Measurements from ENCODE around the gene MAST3. TPM values are rescaled to one million over a fixed set of nuclear protein-coding genes. Genes with fewer than 3 reads are reported as not detected.
"Not testable (repeated sequence)": the region's sequence is repeated elsewhere in the genome, so short reads cannot be mapped to it uniquely, and the experiment has no call there.

The MAST3 gene
- total RNA-seq, 2 donors from 2014 or later = 6.1 to 10.8 TPM

DNA sequence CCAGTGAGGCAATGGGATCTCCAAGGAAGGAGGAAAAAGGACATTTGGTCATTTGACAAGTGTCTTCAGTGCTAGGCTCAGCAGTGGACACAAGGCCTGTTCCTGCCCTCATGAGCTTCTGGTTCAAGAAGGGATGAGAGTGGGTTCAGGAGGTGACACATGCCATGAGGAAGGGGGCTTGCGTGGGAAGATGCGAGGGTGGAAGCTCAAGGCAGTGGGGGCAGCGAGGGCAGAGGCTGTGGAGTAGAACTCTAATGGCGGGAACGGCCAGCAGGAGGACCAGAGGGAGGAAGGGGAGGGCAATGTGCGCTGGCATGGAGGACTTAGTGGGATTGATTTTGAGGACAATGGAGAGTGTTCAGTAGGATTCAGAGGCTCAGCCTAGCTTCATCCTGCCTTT lies 58.7 kb downstream of the MAST3 start:
- Histone ChIP-seq H3K4me1 (replicated peaks) (peaks cover 21% of the 10 kb centered on the region), H3K27ac (peak overlapping the region; percentile 61 to 70), H3K36me3 (no peaks in the 10 kb centered on the region), H3K9me3 (no peaks in the 10 kb centered on the region), H3K4me3 (no peak overlapping the region), H3K27me3 (replicated peaks; ENCODE audit: insufficient read depth) (no peaks in the 10 kb centered on the region)
- intact Hi-C loops (cut with DNase I) = loop anchor here (10.0 kb wide), 1 partner anchor 151 kb away; the partner anchor contains the start of gene ARRDC2
- no peak for TF ChIP-seq POLR2AphosphoS5 (IDR thresholded peaks at IDR 0.05)
- TF ChIP-seq, protein P1, sequence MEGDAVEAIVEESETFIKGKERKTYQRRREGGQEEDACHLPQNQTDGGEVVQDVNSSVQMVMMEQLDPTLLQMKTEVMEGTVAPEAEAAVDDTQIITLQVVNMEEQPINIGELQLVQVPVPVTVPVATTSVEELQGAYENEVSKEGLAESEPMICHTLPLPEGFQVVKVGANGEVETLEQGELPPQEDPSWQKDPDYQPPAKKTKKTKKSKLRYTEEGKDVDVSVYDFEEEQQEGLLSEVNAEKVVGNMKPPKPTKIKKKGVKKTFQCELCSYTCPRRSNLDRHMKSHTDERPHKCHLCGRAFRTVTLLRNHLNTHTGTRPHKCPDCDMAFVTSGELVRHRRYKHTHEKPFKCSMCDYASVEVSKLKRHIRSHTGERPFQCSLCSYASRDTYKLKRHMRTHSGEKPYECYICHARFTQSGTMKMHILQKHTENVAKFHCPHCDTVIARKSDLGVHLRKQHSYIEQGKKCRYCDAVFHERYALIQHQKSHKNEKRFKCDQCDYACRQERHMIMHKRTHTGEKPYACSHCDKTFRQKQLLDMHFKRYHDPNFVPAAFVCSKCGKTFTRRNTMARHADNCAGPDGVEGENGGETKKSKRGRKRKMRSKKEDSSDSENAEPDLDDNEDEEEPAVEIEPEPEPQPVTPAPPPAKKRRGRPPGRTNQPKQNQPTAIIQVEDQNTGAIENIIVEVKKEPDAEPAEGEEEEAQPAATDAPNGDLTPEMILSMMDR (IDR thresholded peaks at IDR 0.05) = no peak
- no peak for TF ChIP-seq POLR2A (IDR thresholded peaks at IDR 0.05)
- 86% methylated on average over 6 of the region's 6 CpGs for WGBS
- DNase-seq (ENCODE audit: low spot score) = no peak

DNA sequence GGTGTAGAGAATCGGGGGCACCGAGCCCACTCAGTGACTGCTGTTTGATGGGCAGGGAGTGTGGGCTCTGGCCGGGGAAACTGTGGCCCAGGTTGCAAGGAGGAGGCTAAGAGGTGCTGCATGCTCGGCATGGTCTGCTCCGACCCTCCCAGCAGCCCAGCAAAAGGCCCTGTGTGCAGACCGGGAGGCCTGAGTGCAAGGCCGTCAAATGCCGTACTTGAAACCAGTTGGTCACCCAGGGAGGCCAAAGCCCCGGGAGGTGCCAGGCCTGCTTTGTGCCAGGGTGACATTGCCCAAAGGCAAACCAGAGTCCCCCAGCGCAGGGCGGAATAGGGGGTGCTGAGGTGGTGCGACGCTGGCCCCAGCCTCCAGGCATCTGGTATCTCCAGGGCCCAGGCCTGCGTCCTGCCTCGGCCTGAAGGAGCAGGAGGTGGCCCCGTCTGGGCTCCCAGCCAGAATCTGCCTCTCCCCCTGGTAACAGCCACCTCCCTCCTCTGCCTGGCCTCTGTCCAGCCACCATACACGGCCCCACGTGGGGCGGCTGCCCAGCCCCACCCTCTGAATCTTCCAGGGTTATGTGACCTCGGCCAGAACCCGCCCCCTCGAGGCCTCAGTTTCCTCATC lies 59.4 kb downstream of the MAST3 start:
- H3K27ac ChIP-seq = peak overlapping the region; percentile 61 to 70
- H3K4me3 ChIP-seq = no peak overlapping the region
- no peaks in the 10 kb centered on the region for H3K27me3 ChIP-seq (replicated peaks; ENCODE audit: insufficient read depth)
- whole genome bisulfite sequencing = 24% methylated on average over 21 of the region's 22 CpGs
- peak; percentile 88 for DNase-seq (ENCODE audit: low spot score)
- TF ChIP-seq POLR2AphosphoS5 (IDR thresholded peaks at IDR 0.05) (peak; percentile 65), POLR2A (IDR thresholded peaks at IDR 0.05) (peak; percentile 38)
- TF ChIP-seq, protein P1 (IDR thresholded peaks at IDR 0.05) = no peak
- no peaks in the 10 kb centered on the region for H3K9me3 ChIP-seq
- H3K4me1 ChIP-seq (replicated peaks) = peaks cover 21% of the 10 kb centered on the region
- no peaks in the 10 kb centered on the region for H3K36me3 ChIP-seq
- intact Hi-C loops (cut with DNase I) = loop anchor here (10.0 kb wide), 1 partner anchor 152 kb away; the partner anchor contains the start of gene ARRDC2

DNA sequence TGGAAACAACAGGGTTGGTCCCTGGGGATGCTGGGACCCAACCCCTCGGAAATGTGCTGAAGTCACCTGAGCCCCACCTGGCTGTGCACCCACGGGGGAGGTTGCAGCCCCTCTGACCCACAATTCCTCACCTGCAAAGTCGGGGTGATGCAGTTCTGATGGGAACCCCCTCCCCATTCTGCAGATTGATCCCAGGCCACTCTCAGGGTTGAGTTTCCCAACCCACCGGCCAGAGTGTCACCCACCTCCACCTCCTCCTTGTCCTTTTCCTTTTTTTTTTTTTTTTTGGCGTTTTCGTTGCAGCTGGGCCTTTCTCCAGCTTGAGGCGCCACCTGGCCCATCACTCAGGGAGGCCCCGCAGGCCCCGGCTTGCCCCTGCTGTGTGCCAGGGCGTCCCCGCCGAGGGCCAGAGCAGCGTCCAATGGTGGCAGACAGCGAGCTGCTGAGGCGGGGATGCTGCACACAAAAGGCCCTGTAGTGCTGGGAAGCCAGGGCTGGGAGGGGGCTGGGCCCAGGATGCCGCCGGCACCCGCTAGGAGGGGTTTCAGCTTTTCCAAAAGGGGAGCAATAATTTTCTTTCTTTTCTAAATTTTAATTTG lies 60.0 kb downstream of the MAST3 start:
- Histone ChIP-seq H3K4me3 (no peak overlapping the region), H3K36me3 (no peaks in the 10 kb centered on the region), H3K27me3 (replicated peaks; ENCODE audit: insufficient read depth) (no peaks in the 10 kb centered on the region), H3K9me3 (no peaks in the 10 kb centered on the region), H3K4me1 (replicated peaks) (peaks cover 21% of the 10 kb centered on the region), H3K27ac (peak overlapping the region; percentile 61 to 70)
- peak; percentile 72 for DNase-seq (ENCODE audit: low spot score)
- TF ChIP-seq, protein P1 (IDR thresholded peaks at IDR 0.05) = peak in 1 of 4 experiments; percentile 31
- TF ChIP-seq POLR2A (IDR thresholded peaks at IDR 0.05) (no peak), POLR2AphosphoS5 (IDR thresholded peaks at IDR 0.05) (no peak)
- WGBS = 35% methylated on average over 18 of the region's 18 CpGs
- intact Hi-C loops (cut with DNase I) = loop anchor here (10.0 kb wide), 1 partner anchor 153 kb away; the partner anchor contains the start of gene ARRDC2

DNA sequence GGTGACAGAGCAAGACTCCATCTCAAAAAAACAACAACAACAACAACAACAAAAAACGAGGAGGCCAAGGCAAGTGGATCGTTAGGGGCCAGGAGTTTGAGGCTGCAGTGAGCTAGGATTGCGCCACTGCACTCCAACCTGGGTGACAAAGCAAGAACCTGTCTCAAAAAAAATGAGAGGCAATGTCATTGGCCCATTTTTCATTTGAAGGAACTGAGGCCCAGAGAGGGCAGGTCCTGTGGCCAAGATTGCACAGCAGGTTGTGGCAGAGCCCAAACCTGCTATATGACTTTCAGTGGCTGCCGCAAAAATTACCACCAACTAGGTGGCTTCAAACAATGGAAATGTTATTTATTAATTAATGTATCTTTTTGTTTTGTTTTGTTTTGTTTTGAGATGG lies 60.9 kb downstream of the MAST3 start:
- no peak for DNase-seq (ENCODE audit: low spot score)
- intact Hi-C loops (cut with DNase I) = loop anchor here (10.0 kb wide), 1 partner anchor 154 kb away; the partner anchor contains the start of gene ARRDC2
- Histone ChIP-seq H3K9me3 (no peaks in the 10 kb centered on the region), H3K27ac (no peak overlapping the region), H3K36me3 (peaks cover 0 to 7% of the 10 kb centered on the region in 2 donors), H3K4me1 (replicated peaks) (peaks cover 21% of the 10 kb centered on the region), H3K27me3 (replicated peaks; ENCODE audit: insufficient read depth) (no peaks in the 10 kb centered on the region), H3K4me3 (no peak overlapping the region)
- TF ChIP-seq, protein P1 (IDR thresholded peaks at IDR 0.05) = no peak
- no peak for TF ChIP-seq POLR2A (IDR thresholded peaks at IDR 0.05)
- TF ChIP-seq POLR2AphosphoS5 (IDR thresholded peaks at IDR 0.05) = no peak
- WGBS = 66% methylated on average over 4 of the region's 4 CpGs

DNA sequence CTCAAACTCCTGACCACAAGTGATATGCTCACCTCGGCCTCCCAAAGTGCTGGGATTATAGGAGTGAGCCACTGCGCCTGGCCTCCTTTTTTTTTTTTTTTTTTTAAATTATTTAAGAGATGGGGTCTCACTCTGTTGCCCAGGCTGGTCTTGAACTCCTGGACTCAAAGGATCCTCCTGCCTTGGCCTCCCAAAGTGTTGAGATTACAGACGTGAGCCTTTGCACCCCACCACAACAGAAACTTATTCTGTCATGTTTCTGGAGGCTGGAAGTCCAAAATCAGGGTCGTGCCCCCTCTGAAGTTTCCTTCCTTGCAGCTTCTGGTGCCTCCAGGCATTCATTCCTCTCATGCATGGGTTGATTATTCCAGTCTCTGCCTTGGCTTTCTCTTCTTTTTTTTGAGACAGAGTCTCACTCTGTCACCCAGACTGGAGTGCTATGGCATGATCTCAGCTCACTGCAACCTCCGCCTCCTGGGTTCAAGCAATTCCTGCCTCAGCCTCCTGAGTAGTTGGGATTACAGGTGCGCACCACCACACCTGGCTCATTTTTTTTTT lies 61.6 kb downstream of the MAST3 start:
- H3K27me3 ChIP-seq (replicated peaks; ENCODE audit: insufficient read depth); H3K9me3 ChIP-seq; DNase-seq (ENCODE audit: low spot score); H3K27ac ChIP-seq; H3K36me3 ChIP-seq; H3K4me3 ChIP-seq: not testable (repeated sequence)
- WGBS = 91% methylated on average over 6 of the region's 6 CpGs
- intact Hi-C loops (cut with DNase I) = loop anchor here (10.0 kb wide), 1 partner anchor 154 kb away; the partner anchor contains the start of gene ARRDC2
- peaks cover 21% of the 10 kb centered on the region for H3K4me1 ChIP-seq (replicated peaks)

All from prostate gland (tissue), 2 donors.